Progenitor cell of endocrine pancreas (in vitro differentiated cells): ENCODE results near the gene CLEC2L. TPM values are rescaled to one million over a fixed set of nuclear protein-coding genes. Genes with fewer than 3 reads are reported as not detected.

Source experiments
- DNase-seq: peaks from one replicate; pipeline ENCODE4 v3.0.0; 2021; ENCODE audit warnings: low spot score; ENCODE audit not compliant: unreplicated experiment
- H3K27ac Mint-ChIP-seq: 2 replicates; pipeline ENCODE4 v1.8.0; 2021; ENCODE audit warnings: mild to moderate bottlenecking, moderate library complexity, mixed read lengths
- H3K27me3 Mint-ChIP-seq: 2 replicates; pipeline ENCODE4 v1.8.0; 2021; ENCODE audit warnings: mixed read lengths
- H3K36me3 Mint-ChIP-seq: 2 replicates; pipeline ENCODE4 v1.8.0; 2022; ENCODE audit warnings: mixed read lengths; ENCODE audit not compliant: insufficient read depth
- H3K4me1 Mint-ChIP-seq: 2 replicates; pipeline ENCODE4 v1.8.0; 2021; ENCODE audit warnings: low read depth, mixed read lengths
- H3K4me3 Mint-ChIP-seq: 2 replicates; pipeline ENCODE4 v1.8.0; 2021; ENCODE audit warnings: low read depth, mild to moderate bottlenecking, moderate library complexity, mixed read lengths
- H3K9me3 Mint-ChIP-seq: 2 replicates; pipeline ENCODE4 v1.8.0; 2021; ENCODE audit warnings: low read depth, mixed read lengths
- total RNA-seq: library from RNA; stranded (reverse); gene quantifications from 2 replicates; pipeline ENCODE4 v1.2.1, GENCODE V29; 2021
- TF ChIP-seq, protein P1 (sequence below): fragments of 200-600 bp; sonication (generic); IDR thresholded peaks from one replicate; pipeline ENCODE4 v1.5.0; 2021; ENCODE audit warnings: antibody characterized with exemption, mild to moderate bottlenecking; ENCODE audit not compliant: unreplicated experiment

CLEC2L gene
- total RNA-seq, 1 donor from 2014 or later: not detected

DNA sequence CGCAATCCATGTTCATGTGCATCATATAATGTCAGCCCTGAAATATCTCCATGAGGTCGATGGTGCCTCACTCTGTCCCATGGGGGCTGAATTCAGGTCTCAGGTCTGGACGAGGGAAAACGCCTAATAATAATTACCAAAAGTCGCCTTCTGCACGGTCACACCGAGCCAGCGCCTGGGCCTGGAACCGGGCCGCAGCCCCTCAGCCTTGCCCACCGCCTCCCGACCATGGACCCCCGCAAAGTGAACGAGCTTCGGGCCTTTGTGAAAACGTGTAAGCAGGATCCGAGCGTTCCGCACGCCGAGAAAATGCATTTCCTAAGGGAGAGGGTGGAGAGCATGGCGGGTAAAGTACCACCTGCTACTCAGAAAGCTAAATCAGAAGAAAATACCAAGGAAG lies 21.3 kb upstream of the CLEC2L start:
- no peak for DNase-seq
- no peak overlapping the region for H3K4me3 Mint-ChIP-seq
- H3K27ac Mint-ChIP-seq: no peak overlapping the region

DNA sequence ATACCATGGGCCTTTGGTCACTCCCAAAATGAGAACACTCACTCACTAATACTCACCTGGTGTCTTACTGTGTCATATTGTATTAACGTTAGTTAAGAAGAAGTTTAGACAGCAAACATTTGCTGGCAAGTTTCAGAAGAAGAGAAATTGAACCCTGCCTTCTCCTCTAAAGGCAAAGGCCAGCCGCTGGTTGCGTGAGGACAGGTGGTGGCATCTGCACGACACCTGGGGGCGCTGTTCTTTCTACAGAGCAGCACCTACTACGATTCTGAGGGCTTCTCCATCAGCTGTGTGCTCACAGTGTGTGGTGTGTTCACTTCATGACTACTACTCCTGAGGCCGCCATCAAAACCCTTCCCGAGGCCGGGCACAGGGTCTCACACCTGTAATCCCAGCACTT lies 17.9 kb upstream of the CLEC2L start:
- TF ChIP-seq, protein P1, sequence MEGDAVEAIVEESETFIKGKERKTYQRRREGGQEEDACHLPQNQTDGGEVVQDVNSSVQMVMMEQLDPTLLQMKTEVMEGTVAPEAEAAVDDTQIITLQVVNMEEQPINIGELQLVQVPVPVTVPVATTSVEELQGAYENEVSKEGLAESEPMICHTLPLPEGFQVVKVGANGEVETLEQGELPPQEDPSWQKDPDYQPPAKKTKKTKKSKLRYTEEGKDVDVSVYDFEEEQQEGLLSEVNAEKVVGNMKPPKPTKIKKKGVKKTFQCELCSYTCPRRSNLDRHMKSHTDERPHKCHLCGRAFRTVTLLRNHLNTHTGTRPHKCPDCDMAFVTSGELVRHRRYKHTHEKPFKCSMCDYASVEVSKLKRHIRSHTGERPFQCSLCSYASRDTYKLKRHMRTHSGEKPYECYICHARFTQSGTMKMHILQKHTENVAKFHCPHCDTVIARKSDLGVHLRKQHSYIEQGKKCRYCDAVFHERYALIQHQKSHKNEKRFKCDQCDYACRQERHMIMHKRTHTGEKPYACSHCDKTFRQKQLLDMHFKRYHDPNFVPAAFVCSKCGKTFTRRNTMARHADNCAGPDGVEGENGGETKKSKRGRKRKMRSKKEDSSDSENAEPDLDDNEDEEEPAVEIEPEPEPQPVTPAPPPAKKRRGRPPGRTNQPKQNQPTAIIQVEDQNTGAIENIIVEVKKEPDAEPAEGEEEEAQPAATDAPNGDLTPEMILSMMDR: peak; percentile 39
- no peak for DNase-seq
- Mint-ChIP-seq H3K4me1 (peaks cover 1% of the 10 kb centered on the region), H3K27ac (no peak overlapping the region), H3K4me3 (no peak overlapping the region), H3K27me3 (peaks cover 12% of the 10 kb centered on the region), H3K36me3 (no peaks in the 10 kb centered on the region), H3K9me3 (no peaks in the 10 kb centered on the region)

More for the DNA sequence above, 21.3 kb upstream of the CLEC2L start:
- H3K9me3 Mint-ChIP-seq: no peaks in the 10 kb centered on the region
- TF ChIP-seq, protein P1: no peak
- H3K4me1 Mint-ChIP-seq: peaks cover 4% of the 10 kb centered on the region
- H3K27me3 Mint-ChIP-seq: peaks cover 34% of the 10 kb centered on the region
- no peaks in the 10 kb centered on the region for H3K36me3 Mint-ChIP-seq

DNA sequence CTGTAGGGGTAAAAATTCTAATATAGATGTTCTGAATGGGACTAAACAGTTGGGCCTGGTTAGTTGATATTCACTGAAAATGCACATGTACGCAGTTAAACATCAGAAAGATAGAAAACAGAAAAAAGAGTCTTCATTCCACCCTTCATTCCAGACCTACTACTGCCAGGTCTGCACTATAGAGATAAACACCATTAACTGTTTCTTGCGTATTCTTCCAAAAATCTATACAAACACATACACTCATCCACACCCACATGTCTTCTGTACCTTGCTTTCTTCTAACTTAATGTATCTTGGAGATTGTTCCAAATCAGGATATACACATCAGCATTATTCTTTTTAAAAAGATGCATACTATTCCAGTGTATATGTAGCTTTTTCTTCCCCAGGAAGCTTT lies 13.9 kb upstream of the CLEC2L start:
- H3K4me3 Mint-ChIP-seq: no peak overlapping the region
- peaks cover 10% of the 10 kb centered on the region for H3K27me3 Mint-ChIP-seq
- DNase-seq: no peak
- TF ChIP-seq, protein P1: no peak
- H3K4me1 Mint-ChIP-seq: no peaks in the 10 kb centered on the region
- H3K36me3 Mint-ChIP-seq: no peaks in the 10 kb centered on the region
- no peaks in the 10 kb centered on the region for H3K9me3 Mint-ChIP-seq
- no peak overlapping the region for H3K27ac Mint-ChIP-seq

DNA sequence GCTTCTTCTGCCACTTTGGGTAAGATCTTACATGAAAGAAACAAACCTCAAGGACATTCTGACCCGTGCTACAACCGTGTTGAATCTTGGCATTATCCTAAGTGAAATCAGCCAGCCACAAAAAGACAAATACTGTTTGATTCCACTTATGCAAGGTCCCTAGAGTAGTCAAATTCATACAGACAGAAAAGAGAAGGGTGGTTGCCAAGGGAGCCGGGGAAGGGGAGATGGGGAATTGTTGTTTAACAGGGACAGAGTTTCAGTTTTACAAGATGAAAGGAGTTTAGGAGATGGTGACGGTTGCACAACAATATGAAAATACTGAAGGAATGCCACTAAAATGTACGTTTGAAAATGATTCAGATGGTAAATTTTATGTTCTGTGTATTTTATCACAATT lies 12.2 kb upstream of the CLEC2L start:
- peaks cover 10% of the 10 kb centered on the region for H3K27me3 Mint-ChIP-seq
- no peaks in the 10 kb centered on the region for H3K36me3 Mint-ChIP-seq
- H3K4me1 Mint-ChIP-seq: no peaks in the 10 kb centered on the region
- no peak overlapping the region for H3K4me3 Mint-ChIP-seq
- no peaks in the 10 kb centered on the region for H3K9me3 Mint-ChIP-seq
- H3K27ac Mint-ChIP-seq: no peak overlapping the region
- DNase-seq: no peak
- TF ChIP-seq, protein P1: no peak

DNA sequence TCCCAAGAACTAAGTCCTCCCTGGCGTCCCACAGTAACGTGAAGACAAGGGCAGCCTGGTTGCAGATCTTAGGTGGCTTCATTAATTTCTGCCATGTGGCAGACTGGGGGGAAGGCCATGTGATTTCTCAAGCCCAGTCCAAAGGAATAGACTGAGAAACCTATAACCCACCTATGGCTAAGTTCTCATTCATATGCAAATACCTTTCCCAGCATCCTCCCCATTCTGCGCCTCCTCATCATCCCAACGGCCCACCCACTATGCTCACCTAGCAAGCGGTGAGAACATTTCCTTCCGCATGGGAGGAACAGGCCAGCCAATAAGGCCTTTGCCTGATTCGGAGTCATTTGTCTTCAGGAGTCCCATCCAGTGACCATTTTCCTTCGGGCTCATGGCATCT lies 8.2 kb upstream of the CLEC2L start:
- peaks cover 16% of the 10 kb centered on the region for H3K27me3 Mint-ChIP-seq
- H3K9me3 Mint-ChIP-seq: no peaks in the 10 kb centered on the region
- no peaks in the 10 kb centered on the region for H3K36me3 Mint-ChIP-seq
- no peak for DNase-seq
- no peak overlapping the region for H3K4me3 Mint-ChIP-seq
- H3K27ac Mint-ChIP-seq: no peak overlapping the region
- TF ChIP-seq, protein P1: no peak
- H3K4me1 Mint-ChIP-seq: no peaks in the 10 kb centered on the region
